Astrocyte (in vitro differentiated cells and primary cell): ENCODE data around the gene OSBPL1A.
"Not testable (repeated sequence)": the region's sequence is repeated elsewhere in the genome, so short reads cannot be mapped to it uniquely, and the experiment has no call there.

Experiments used
- EZH2 ChIP-seq: IDR thresholded peaks from 2 replicates; pipeline ENCODE4 v1.6.1; 2012; ENCODE audit warnings: mild to moderate bottlenecking, low read length, inconsistent platforms; ENCODE audit not compliant: insufficient read depth
- TF ChIP-seq, protein P1 (sequence below): IDR thresholded peaks from 2 replicates; pipeline ENCODE4 v1.5.1; 2011; ENCODE audit warnings: low read depth, mild to moderate bottlenecking, inconsistent platforms, low read length, moderate library complexity; ENCODE audit not compliant: insufficient read depth

DNA sequence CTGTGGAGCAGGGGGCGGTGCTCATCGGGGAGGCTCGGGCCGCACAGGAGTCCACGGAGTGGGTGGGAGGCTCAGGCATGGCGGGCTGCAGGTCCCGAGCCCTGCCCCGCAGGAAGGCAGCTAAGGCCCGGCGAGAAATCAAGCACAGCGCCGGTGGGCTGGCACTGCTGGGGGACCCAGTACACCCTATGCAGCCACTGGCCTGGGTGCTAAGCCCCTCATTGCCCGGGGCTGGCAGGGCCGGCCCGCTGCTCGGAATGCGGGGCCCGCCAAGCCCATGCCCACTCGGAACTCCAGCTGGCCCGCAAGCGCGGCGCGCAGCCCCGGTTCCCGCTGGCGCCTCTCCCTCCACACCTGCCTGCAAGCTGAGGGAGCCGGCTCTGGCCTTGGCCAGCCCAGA lies 248.0 kb downstream of the OSBPL1A start:
- TF ChIP-seq, protein P1, sequence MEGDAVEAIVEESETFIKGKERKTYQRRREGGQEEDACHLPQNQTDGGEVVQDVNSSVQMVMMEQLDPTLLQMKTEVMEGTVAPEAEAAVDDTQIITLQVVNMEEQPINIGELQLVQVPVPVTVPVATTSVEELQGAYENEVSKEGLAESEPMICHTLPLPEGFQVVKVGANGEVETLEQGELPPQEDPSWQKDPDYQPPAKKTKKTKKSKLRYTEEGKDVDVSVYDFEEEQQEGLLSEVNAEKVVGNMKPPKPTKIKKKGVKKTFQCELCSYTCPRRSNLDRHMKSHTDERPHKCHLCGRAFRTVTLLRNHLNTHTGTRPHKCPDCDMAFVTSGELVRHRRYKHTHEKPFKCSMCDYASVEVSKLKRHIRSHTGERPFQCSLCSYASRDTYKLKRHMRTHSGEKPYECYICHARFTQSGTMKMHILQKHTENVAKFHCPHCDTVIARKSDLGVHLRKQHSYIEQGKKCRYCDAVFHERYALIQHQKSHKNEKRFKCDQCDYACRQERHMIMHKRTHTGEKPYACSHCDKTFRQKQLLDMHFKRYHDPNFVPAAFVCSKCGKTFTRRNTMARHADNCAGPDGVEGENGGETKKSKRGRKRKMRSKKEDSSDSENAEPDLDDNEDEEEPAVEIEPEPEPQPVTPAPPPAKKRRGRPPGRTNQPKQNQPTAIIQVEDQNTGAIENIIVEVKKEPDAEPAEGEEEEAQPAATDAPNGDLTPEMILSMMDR = not testable (repeated sequence)
- not testable (repeated sequence) for TF ChIP-seq EZH2
